Measurements from ENCODE around the gene CNTNAP2. TPM values are rescaled to one million over a fixed set of nuclear protein-coding genes. Genes with fewer than 3 reads are reported as not detected.

CNTNAP2 gene
- total RNA-seq, 4 donors from 2014 or later, result 0.42 to 0.71 TPM; not detected in 2

DNA sequence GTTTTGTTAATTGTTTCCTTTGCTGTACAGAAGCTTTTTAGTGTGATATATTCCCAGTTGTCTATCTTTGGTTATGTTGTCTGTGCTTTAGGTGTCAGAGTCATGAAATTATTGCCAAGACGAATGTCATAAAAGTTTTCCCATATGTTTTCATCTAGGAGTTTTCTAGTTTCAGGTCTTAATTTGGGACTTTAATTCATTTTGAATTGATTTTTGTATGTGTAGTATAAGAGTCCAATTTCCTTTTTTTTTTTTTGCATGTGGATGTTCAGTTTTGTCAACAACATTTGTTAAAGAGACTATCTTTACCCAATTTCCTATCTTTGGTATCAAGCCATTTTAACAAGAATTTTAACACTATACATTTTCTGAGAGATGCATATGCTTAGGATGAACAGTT, 432.2 kb downstream of the CNTNAP2 start:
- no peak overlapping the region for H3K4me3 ChIP-seq (ENCODE audit: low read depth, poor library complexity, severe bottlenecking)
- intact Hi-C loops (cut with DNase I; ENCODE audit: low total_unique reads), result no loop called here
- no peak for DNase-seq (ENCODE audit: low spot score in 2 of 2)
- no peak for TF ChIP-seq POLR2A (IDR thresholded peaks at IDR 0.05)
- TF ChIP-seq, protein P1, sequence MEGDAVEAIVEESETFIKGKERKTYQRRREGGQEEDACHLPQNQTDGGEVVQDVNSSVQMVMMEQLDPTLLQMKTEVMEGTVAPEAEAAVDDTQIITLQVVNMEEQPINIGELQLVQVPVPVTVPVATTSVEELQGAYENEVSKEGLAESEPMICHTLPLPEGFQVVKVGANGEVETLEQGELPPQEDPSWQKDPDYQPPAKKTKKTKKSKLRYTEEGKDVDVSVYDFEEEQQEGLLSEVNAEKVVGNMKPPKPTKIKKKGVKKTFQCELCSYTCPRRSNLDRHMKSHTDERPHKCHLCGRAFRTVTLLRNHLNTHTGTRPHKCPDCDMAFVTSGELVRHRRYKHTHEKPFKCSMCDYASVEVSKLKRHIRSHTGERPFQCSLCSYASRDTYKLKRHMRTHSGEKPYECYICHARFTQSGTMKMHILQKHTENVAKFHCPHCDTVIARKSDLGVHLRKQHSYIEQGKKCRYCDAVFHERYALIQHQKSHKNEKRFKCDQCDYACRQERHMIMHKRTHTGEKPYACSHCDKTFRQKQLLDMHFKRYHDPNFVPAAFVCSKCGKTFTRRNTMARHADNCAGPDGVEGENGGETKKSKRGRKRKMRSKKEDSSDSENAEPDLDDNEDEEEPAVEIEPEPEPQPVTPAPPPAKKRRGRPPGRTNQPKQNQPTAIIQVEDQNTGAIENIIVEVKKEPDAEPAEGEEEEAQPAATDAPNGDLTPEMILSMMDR (IDR thresholded peaks at IDR 0.05), result no peak
- 71 to 74% methylated on average over 1 of the region's 1 CpG for WGBS, 2 donors

GRCh38 chr7:146554556-146554955, 438.0 kb downstream of the CNTNAP2 start:
- TF ChIP-seq, protein P1 (IDR thresholded peaks at IDR 0.05), result no peak
- TF ChIP-seq POLR2A (IDR thresholded peaks at IDR 0.05), result no peak
- no peak for DNase-seq (ENCODE audit: low spot score in 2 of 2)
- H3K4me3 ChIP-seq (ENCODE audit: low read depth, poor library complexity, severe bottlenecking), result no peak overlapping the region
- intact Hi-C loops (cut with DNase I; ENCODE audit: low total_unique reads), result no loop called here
- 84 to 87% methylated on average over 6 of the region's 6 CpGs for WGBS, 2 donors

- no peak overlapping the region for H3K4me3 ChIP-seq (ENCODE audit: low read depth, poor library complexity, severe bottlenecking)
- WGBS, 2 donors, result 51 to 63% methylated on average over 4 of the region's 4 CpGs
- intact Hi-C loops (cut with DNase I; ENCODE audit: low total_unique reads), result no loop called here
- DNase-seq (ENCODE audit: low spot score in 2 of 2), result no peak
- TF ChIP-seq, protein P1 (IDR thresholded peaks at IDR 0.05), result no peak
- no peak for TF ChIP-seq POLR2A (IDR thresholded peaks at IDR 0.05)
Observed at GRCh38 chr7:146557971-146558469, 441.4 kb downstream of the CNTNAP2 start.

GRCh38 chr7:146565872-146566271, 449.3 kb downstream of the CNTNAP2 start:
- no peak overlapping the region for H3K4me3 ChIP-seq (ENCODE audit: low read depth, poor library complexity, severe bottlenecking)
- TF ChIP-seq, protein P1 (IDR thresholded peaks at IDR 0.05), result no peak
- no peak for TF ChIP-seq POLR2A (IDR thresholded peaks at IDR 0.05)
- 81 to 84% methylated on average over 3 of the region's 3 CpGs for WGBS, 2 donors
- intact Hi-C loops (cut with DNase I; ENCODE audit: low total_unique reads), result no loop called here
- DNase-seq (ENCODE audit: low spot score in 2 of 2), result no peak

DNA sequence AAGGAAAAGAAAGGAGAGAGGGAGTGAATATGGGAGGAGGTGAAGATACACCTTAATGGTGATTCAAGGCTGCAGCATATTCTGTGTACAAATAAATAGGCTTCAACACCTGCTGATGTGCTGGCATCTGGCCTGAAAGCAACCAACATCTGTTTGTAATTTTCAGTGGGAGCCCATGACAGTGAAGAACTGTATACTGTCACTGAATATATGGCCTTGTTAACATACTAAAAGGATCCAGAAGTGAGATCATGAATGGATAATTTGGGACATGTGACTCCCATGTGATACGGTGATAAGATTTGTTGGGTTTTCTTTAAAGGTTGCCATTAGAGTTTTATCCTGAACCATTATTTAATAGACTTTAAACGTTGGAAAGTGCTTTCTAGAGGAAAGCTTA, 459.3 kb downstream of the CNTNAP2 start:
- intact Hi-C loops (cut with DNase I; ENCODE audit: low total_unique reads), result no loop called here

More for the DNA sequence above, 459.3 kb downstream of the CNTNAP2 start:
- 26 to 28% methylated on average over 2 of the region's 2 CpGs for WGBS, 2 donors
- TF ChIP-seq POLR2A (IDR thresholded peaks at IDR 0.05), result no peak
- TF ChIP-seq, protein P1 (IDR thresholded peaks at IDR 0.05), result no peak
- no peak for DNase-seq (ENCODE audit: low spot score in 2 of 2)
- H3K4me3 ChIP-seq (ENCODE audit: low read depth, poor library complexity, severe bottlenecking), result no peak overlapping the region

Measured in lower leg skin (tissue), 4 donors.